Measurements from ENCODE around the gene CTTNBP2.
A peak's percentile ranks its signal among the peaks of the same experiment; 100 is the strongest.

Gene CTTNBP2

DNA sequence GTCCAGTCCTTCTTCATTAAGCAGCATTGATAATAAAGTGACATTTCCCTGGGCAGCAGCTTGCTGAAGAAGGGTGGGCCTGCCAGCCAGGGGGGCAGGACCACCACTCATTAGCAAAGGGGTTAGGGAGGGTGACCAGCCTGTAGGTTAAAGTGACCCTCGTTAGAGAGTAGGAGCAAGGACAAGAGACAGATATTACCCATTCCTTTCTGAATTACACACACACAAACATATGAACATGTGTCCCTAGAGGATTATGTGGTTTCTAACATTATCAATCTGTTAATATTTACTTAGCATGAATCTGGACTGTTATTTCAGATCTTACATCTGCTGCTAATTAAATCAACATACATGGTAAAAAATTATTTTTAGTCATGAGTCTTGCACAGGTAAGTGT lies 88.9 kb downstream of the CTTNBP2 start:
- DNase-seq: no peak

DNA sequence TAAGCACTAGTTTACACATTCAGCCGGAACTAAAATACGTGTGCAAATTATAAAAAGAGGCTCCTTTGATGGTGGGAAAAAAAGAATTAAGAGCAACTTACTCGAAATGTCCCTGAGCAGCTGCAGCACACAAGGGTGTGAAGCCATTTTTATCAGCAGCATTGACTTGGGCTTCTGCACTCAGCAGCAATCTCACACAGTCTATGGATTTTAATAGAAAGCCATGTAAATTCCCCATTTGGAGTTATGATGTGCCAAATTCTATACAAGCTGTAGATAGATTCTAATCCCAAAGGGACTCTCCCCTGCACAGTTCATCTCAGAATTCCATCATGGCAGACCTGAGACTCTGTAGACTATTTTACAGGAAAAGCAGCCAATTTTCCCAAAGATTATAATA lies 90.5 kb downstream of the CTTNBP2 start:
- DNase-seq: no peak

DNA sequence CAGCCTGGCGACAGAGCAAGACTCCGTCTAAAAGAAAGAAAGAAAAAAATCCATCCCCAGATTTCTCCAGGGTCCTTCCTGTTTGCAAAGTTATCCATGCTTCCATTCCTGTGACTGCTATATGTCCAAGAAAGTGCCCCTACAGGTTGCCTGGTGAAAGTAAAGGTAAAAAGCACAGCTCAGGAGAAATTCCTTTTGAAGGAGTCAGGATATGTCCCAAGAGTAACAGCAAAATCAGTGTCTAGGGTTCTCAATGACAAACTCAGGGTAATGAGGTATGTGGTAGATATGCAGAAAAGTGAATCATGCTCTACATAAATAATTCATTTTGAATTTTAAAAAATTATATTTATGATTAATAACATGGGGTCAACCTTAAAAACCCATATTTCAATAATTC lies 91.5 kb downstream of the CTTNBP2 start:
- no peak for DNase-seq

DNA sequence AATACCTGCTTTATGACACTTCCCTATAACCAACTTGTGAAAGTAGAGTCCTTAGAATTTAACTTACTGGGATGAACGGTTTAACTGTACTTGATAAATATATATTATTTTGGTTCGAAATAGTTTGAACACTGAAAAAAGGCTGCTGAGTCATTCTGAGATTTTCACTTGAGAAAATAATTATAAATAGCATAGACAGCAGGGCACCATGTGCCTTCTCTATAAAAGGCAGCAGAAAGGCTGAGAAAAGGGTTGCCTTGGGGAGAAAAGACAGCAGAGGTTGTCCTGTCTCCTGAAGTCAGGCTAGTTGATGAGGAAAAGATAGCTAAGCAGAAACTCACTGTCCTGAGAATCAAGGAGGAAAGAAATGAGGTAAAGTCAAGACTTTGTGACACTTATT lies 92.4 kb downstream of the CTTNBP2 start:
- DNase-seq: peak in 3 of 4 experiments; percentile 13 to 46 (median 41)

DNA sequence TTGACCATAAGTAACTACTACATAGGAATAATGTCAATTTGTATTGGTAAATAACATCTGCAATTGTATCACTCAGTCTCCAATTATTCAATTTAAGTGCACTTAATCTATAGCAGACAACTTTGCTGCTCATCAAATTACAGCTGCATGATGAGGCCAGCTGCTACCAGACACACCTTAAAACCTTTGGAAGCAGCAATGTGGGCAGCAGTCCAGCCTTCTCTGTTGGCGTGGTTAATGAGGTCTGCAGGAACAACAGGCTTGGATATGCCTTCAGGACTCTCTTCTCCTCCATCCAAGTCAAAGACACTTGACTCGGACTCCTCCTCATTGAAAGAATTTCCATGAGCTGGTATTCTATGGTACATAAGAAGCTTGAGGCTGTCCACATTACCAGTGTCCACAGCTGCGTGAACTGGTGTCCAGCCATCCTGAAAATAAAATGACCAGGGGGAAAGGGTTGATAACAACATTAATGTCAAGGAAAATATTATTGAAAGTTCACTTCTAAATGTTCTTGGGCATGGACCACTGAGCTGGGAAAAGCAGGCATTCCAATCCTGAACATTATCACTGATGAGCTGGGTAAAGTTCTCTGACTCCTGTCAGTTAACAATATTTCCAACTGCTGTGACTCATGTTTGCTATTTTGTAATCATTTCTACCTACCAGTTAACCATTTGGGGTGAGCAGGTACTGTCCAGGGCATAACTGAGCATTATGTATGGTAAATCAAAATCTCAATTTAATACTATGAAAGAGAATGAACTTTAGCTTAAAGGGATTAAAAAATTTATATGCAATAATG lies 95.7 kb downstream of the CTTNBP2 start:
- no peak for DNase-seq

DNA sequence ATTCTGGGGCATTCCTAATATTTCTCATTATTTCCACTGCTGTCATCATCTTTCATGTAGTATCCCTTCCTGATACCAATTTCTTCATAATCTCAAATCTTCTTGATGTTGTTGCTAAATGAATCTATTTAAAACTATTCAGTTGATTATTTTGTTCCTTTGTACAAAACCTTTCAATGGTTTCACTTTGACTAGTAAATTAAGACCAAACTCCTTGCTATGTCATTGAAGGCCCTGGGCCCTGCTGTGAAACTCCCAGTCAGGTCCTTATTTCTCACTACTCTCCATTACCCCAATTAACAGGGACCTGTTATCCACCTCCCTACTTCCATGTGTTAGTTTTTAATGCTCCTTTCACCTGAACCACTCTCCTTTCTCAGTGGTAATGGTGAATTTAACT lies 97.0 kb downstream of the CTTNBP2 start:
- DNase-seq: no peak

DNA sequence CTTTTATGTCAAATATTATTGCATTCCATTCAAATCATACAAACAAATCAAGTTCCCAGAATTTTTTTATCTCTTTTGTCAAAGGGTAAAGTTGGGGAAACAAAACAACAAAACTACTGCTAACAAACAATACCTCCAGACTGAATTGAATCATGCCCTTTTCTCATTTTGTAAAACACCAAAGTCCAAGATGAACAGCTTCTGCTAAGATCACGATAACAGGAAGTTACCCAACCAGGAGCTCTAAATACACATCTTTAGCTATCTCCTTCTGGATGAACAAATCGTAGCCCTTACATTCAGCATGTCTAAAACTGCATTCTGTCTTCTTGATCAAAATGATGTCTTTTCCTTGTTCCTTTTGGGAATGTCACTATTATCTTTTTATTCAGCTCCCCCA lies 97.4 kb downstream of the CTTNBP2 start:
- DNase-seq: peak; percentile 15 to 69 (median 52)

DNA sequence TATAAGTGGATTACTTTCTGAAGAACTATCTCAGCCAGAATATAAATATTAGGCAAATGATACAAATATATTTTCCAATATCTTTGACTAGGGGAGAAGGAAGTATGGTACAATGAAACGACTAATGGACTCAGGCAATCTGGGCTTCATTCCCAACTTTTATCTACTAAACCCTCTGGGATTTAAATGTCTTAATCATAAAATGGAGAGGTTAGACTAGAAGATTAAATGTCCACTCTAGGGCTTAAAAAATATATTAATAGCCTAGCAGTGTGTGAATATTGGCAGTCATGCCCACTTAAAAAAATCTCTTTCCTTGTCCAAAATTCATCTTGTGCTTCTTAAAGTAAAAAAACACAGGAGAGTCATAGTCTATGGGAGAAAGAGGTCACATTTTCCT lies 98.3 kb downstream of the CTTNBP2 start:
- DNase-seq: no peak

DNA sequence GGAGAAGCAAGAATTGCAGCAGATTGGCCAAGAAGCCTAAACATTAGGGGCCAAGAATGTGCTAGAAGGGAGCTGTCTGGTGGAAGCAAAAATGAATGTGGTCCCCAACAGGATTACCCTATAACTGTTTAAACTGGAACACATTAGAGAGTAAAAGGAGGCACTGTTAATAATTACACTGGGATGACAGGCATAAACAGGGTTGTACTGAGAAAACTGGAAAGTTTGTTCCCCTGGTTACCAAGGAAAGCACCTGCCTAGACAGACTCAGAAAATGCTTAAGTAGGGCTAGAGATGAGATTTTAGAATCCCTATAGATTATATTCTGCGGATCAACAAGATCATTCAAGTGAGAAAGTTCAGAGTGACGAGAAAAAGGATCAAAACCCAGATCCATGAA lies 100.8 kb downstream of the CTTNBP2 start:
- no peak for DNase-seq

DNA sequence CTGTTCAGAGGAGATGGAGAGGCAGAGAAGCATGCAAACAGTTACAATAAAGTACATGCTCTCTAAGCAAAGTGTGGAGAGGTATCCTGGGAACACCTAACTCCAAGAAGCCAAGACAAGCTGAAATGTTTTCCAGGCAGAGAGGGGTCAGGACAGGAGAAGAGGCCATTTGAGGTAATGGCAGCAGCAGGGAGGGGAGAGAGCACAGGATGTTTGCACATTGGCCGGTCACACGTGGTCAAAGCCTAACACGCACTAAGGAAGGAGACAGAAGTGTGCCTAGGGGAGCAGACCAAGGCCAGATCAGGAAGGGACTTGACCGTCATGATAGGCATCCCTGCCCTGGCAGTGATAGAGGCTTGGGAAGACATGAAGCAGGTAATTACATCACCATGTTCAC lies 101.5 kb downstream of the CTTNBP2 start:
- DNase-seq: no peak

DNA sequence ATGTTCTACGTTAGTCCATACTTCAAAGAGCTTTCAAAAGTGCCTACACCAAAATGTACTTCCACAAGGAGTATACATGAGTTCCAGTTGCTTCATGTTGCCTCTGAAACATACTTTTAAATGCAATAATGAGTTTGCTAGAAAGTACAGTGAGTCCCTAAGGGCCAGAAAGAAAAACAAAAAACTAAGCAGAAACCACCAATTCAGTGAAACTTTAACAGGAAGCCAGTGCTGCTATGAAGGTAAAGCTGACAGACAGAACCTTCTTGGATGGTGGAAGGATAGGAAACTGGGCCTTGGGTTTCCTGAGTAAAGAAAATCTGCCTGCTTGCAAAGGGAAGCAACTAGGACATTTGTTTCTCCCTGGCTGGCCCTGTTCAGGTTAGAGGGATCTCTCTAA lies 104.2 kb downstream of the CTTNBP2 start:
- DNase-seq: no peak

DNA sequence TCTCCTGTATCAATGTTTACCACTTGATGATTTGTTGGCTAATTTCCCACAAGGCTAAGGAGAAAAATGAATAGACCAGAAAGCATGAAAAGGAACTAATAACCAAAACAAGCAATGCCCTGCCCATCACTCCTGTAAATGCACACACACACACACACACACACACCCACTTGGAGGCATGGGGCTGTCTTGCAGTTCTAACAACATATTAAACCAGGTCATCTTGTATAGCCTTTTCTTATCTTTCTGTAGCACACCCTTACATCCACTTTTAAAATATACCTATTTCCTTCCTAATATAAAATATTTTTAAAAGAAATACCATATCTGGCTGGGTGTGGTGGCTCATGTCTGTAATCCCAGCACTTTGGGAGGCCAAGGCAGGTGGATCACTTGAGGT lies 105.3 kb downstream of the CTTNBP2 start:
- DNase-seq: no peak

DNA sequence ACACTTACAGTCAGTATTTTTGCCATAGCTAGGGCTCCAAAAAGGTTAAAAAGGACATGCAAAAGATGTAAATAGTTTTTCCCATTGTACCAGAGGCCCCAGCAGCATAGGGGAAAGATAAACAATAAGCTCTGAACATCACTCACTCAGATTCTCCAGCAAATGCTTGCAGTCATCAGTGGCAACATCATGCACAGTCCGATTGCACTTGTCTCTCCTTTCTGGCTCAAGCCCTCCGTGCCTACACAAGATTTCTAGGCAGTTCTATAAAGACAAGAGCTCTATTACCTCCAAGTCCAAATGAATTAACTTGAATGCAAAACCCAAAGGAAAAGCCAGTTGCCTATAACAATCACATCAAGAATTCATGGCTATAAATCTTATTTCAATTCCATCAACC lies 106.3 kb downstream of the CTTNBP2 start:
- no peak for DNase-seq

DNA sequence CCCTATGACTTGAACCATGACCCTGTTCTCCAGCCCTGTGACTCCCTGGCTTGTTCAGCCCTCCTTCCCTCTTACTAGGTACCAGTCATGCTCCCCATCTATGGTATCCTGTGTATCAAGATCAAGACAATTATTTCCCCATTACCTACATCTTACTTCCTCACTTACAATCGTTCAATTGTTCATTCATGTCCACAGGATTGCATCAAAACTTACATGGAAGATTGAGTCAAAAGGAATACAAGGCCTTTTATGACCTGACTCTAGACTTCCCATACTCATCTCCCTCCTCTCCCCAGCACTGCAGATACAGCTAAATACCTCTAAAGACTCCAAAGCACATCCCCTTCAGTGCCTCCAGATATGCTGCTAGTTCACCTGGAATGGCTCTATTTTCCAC lies 109.2 kb downstream of the CTTNBP2 start:
- DNase-seq: no peak

DNA sequence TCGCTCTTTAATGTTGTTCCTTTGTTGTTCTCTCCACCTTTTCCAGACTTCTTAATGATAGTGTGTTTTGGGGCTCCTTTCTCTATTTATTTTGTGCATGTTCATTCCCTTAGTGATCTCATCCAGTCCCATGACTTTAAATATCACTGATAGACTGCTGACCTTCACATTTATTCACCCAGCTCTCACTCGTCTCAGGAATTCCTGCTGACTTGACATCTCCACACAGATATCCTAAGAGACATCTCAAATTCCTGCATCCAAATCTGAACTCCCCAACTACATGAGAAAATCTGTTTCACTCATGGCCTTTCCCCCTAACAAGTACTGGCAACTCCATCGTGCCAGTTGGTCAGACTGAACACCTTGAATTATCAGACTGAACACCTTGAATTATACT lies 111.2 kb downstream of the CTTNBP2 start:
- DNase-seq: peak in 2 of 4 experiments; percentile 35 to 40

DNA sequence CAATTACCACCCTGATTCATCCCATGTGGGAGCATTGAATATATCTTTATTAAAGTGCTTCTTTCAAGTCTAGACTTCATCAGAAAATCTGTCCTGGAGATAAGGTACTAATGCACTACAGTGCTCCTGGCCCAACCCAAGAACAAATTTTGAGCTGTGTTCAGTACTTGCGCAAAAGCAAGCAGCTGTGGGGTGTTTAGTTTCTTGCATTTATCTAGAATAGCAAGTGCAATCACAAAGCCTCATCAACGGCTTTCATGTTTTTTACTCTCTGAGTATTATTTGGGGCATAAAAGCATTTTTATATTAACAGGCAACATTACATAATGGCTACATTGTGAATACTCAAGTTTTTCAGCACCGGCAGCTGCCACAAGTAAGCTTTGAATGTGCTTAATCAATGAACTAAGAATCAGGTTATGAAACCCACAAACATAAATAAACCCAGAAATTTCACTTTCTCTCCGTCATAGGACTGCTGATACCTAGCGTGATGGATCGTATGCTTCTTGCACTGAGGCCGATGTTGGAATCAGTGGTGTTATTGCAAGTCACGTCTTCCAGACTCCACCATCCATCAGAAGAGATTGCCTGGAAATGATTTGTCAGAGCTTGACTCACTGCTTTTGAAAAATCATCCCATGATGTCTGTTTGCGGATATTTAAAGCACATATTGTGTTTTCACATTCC lies 113.1 kb downstream of the CTTNBP2 start:
- DNase-seq: no peak

DNA sequence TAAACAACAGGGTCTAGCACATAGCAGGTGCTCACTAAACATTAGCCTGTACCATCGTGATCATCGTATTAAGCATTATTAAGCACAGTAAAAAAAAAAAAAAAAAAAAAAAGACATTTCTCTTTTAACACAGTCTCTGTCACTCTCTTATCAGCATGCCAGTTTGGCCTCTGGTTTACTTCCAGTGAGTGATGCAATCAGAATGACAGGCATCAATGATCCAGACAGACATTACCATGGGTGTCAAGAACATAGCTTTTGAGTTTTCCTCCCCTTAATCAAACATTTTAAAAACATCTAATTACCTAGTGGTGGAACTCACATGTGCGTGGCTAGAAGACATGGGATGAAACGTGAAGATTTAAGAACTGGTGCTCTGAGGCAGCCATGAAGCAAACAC lies 115.8 kb downstream of the CTTNBP2 start:
- DNase-seq: no peak

DNA sequence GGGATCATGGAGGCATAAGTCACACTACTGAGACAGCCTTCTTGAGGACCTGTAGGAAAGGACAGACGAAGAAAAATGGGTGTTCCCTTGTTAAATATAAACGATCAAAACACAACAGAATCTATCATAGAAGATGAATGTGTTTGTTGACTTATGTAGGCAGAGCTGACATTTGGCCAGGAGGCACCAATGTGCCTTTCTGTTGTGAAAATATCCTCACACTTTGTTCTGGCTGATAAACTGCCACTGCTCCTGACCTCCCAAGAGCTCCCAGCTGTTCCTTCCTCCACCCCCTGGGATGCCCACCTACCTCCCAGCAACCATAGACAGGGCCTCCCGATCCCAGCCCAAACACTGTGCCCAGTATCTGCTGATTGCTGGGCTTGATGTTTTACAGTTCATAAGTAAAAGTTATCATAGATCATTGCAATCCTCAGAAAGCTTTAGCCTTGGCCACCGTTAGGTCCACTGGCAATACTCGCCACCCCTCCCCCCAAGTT lies 116.6 kb downstream of the CTTNBP2 start:
- no peak for DNase-seq

DNA sequence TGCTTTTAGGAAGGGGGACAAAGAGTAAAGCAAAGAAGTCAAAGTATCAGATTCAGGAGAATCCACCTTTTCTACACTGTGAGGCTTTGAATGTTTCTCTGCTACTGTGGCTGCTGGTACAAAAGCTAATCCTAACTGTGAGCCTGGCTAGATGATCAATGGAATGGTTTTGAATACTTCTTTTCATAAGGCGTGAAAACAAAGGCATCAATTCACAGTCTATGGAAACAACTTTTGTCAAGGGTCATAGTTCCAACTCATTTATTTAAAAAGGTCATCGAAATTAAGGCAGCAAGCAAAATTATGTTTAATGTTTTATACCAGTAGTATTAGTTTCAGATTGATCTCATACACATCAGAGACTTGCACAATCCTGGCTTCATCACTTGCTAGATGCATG lies 118.1 kb downstream of the CTTNBP2 start:
- no peak for DNase-seq

DNA sequence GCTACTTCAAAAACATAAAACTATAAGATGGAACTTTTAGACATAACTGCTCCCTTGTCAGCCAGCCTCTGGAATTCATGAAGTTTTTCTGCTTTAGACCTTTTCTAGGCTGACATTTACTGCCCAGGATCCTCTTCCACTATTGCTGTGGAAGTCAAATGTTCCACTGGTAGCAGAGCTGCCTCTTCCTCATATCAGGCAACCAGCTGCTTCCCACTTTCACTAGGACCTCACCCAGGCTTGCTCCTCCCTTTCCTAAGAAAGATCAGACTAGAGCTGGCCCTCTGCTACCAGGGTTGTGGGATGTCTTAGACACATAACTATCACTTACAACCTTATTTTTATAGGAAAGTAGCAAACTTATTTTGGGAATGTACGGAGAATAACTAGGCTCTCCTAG lies 121.5 kb downstream of the CTTNBP2 start:
- peak; percentile 58 to 78 (median 72) for DNase-seq

DNA sequence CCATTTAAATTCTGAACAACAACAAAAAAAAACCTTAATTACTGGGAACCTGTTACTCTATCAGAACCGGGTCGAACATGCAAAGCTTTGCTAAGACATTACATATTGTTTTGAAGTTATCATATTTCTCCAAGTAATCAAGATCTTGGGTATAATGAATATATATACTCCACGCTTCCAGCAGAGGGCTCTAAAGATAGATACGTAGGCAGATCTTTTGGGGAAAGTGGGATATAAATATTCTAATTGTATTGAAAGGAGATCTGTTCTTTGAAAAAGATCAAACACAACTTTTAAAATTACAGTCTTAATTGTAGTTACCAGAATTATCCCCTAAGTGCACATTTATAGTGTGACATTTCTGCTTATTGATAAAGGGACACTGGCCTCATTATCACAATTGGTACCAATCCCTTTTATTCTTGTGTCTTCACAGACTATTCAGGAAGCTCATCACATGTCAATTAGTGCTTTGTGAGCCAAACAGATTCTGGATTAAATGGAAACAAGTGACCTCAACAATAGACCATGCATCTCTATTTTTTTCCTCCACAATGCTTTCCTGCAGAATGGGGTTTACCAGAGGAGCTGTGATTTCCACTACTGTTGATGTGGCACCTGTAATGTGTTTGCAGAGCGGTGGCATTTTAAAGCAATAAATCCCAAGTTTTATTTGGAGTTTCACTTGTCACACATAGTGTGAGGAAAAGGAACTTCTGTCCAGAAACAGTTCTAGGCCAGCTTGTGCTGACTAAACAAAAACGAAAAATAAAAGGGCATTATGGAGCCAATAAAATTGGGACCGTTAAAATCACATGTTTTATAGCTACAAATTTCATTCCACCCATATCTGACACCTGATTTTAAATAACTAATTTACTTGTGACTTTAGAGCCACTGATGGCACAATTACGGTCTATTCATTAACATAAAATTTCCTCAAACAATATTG lies 122.4 kb downstream of the CTTNBP2 start:
- DNase-seq: peak in 3 of 4 experiments; percentile 12 to 72 (median 54)

DNA sequence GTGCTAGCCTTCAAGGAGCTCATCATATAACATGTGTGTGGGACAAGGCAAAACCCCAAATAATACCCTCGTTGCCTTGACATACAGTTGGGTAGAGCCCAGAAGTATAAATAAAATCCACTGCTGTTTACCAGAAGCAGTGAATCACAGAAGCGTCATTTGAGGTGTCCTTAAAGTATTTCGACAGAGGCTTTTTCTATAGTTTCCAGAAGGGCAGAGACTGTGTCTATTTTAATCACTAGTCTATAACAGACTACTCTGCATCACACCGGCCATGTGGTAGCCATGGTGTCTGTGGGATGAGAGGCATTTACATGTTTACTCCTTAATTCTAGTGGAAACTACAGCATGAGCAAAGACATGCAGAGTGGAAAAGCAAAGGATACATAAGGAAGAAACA lies 131.3 kb downstream of the CTTNBP2 start:
- DNase-seq: no peak

DNA sequence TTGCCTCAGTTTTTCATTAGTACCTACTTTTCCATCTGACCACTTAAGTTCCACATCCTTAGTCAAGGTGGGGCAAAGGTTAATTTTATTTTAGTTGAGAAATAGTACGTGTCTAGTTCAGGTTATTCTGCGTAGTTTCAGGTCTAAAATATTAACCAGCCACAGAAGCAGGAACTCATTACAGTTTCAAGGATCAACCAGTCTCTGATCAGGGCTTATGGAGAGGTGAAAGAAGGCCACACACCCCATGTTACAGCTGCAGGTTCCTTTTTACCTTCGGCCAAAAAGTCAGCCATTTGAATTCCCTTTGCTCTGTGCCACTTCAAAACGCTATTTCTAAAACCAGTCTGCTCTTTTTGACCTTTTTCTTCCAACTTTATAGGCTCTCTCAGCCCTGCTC lies 134.2 kb downstream of the CTTNBP2 start:
- no peak for DNase-seq

All from suppressor macrophage (primary cell).